ENCODE results near the gene CNIH1. TPM values are rescaled to one million over a fixed set of nuclear protein-coding genes. Genes with fewer than 3 reads are reported as not detected.
"Not testable (repeated sequence)": the region's sequence is repeated elsewhere in the genome, so short reads cannot be mapped to it uniquely, and the experiment has no call there.

The CNIH1 gene
- total and polyA plus RNA-seq, 2 of the 13 experiments (the other 11 are each of a cell fraction or from before 2014, with no cell fraction given) = 166 to 421 TPM

DNA sequence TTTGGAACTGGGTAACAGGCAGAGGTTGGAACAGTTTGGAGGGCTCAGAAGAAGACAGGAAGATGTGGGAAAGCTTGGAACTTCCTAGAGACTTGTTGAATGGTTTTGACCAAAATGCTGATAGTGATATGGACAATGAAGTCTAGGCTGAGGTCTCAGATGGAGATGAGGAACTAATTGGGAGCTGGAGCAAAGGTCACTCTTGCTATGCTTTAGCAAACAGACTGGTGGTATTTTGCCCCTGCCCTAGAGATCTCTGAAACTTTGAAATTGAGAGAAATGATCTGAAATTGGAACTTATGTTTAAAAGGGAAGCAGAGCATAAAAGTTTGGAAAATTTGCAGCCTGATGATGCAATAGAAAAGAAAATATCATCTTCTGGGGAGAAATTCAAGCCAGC, 17.4 kb upstream of the CNIH1 start:
- H3K9ac ChIP-seq (ENCODE audit: insufficient read depth, low read depth, low read length); H3K36me3 ChIP-seq (replicated peaks in 1 of 2; ENCODE audit: control insufficient read depth in 1 of 2, insufficient read depth in 2 of 2, low read length in 2 of 2); BruUV-seq (replicated peaks); ATAC-seq; H4K20me1 ChIP-seq (ENCODE audit: insufficient read depth, low read length); H3K4me3 ChIP-seq (replicated peaks in 1 of 3; ENCODE audit: insufficient read depth in 1 of 3, low read depth in 2 of 3, low read length in 3 of 3); intact Hi-C loops (cut with micrococcal nuclease; ENCODE audit: unreplicated experiment); H2AFZ ChIP-seq (ENCODE audit: low read length); CTCF ChIA-PET (ENCODE audit: low intra/inter-chr PET ratio, low total read pairs); H3K79me2 ChIP-seq (ENCODE audit: insufficient read depth, low read length); FAIRE-seq; in situ Hi-C loops (cut with HindIII; ENCODE audit: extremely low pct_ligation_motif_present, low pct_unique_long_range_greater_than_20kb); H3K27me3 ChIP-seq (ENCODE audit: control insufficient read depth in 1 of 2, insufficient read depth in 2 of 2, low read length in 2 of 2); TF ChIP-seq NR2F6 (CRISPR knock-in tag; IDR thresholded peaks at IDR 0.05); ATF7 (CRISPR knock-in tag; IDR thresholded peaks at IDR 0.05); HNF4G (CRISPR knock-in tag; IDR thresholded peaks at IDR 0.05; ENCODE audit: borderline replicate concordance, low read depth); SOX6 (IDR thresholded peaks at IDR 0.05): not testable (repeated sequence)
- DNase-seq (ENCODE audit: low spot score) = peak; percentile 24
- Histone ChIP-seq H3K4me2 (ENCODE audit: low read depth, low read length) (0 out of 2 replicates have a peak overlapping the region, but pooled peaks have one; percentile 37), H3K27ac (ENCODE audit: extremely low read length, insufficient read depth, low read length) (peak overlapping the region; percentile 26), H3K9me3 (ENCODE audit: low read length) (peaks cover 16% of the 10 kb centered on the region), H3K4me1 (ENCODE audit: insufficient read depth, low read length) (peaks cover 30% of the 10 kb centered on the region)
- POLR2A ChIA-PET = interaction anchor here (0.9 to 1.0 kb wide), 3 partner anchors 30 to 105 kb away, joined by 3 read pairs; no protein-coding TSS in a partner anchor
- TF ChIP-seq NR2F6 (IDR thresholded peaks at IDR 0.05) = 0 out of 2 replicates have a peak, but pooled peaks have one; percentile 34
- peak; percentile 74 for TF ChIP-seq PPARG (CRISPR knock-in tag; conservative IDR thresholded peaks at IDR 0.05)
- TF ChIP-seq ATF7 (IDR thresholded peaks at IDR 0.05) = peak; percentile 42; the same call in 1 of the 2 replicates
- TF ChIP-seq ZMYM4 (CRISPR knock-in tag; IDR thresholded peaks at IDR 0.05) = peak; percentile 21; the same call in 1 of the 2 replicates
- 0 out of 2 replicates have a peak, but pooled peaks have one; percentile 29 for TF ChIP-seq HNF4G (IDR thresholded peaks at IDR 0.05; ENCODE audit: borderline replicate concordance, low read depth, low read length)
- peak; percentile 13; the same call in 1 of the 2 replicates for TF ChIP-seq SOX6 (CRISPR knock-in tag; IDR thresholded peaks at IDR 0.05)
- 0 out of 2 replicates have a peak, but pooled peaks have one; percentile 17 for TF ChIP-seq ELF3 (CRISPR knock-in tag; IDR thresholded peaks at IDR 0.05)
- 0 out of 2 replicates have a peak, but pooled peaks have one; percentile 44 for TF ChIP-seq ZNF644 (CRISPR knock-in tag; IDR thresholded peaks at IDR 0.05; ENCODE audit: low read depth)
- TF ChIP-seq, protein P1, sequence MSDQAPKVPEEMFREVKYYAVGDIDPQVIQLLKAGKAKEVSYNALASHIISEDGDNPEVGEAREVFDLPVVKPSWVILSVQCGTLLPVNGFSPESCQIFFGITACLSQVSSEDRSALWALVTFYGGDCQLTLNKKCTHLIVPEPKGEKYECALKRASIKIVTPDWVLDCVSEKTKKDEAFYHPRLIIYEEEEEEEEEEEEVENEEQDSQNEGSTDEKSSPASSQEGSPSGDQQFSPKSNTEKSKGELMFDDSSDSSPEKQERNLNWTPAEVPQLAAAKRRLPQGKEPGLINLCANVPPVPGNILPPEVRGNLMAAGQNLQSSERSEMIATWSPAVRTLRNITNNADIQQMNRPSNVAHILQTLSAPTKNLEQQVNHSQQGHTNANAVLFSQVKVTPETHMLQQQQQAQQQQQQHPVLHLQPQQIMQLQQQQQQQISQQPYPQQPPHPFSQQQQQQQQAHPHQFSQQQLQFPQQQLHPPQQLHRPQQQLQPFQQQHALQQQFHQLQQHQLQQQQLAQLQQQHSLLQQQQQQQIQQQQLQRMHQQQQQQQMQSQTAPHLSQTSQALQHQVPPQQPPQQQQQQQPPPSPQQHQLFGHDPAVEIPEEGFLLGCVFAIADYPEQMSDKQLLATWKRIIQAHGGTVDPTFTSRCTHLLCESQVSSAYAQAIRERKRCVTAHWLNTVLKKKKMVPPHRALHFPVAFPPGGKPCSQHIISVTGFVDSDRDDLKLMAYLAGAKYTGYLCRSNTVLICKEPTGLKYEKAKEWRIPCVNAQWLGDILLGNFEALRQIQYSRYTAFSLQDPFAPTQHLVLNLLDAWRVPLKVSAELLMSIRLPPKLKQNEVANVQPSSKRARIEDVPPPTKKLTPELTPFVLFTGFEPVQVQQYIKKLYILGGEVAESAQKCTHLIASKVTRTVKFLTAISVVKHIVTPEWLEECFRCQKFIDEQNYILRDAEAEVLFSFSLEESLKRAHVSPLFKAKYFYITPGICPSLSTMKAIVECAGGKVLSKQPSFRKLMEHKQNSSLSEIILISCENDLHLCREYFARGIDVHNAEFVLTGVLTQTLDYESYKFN (CRISPR knock-in tag; conservative IDR thresholded peaks at IDR 0.05) = peak; percentile 50; the same call in 1 of the 2 replicates
- TF ChIP-seq RXRB (CRISPR knock-in tag; IDR thresholded peaks at IDR 0.05; ENCODE audit: borderline replicate concordance) = peak; percentile 44
- 0 out of 2 replicates have a peak, but pooled peaks have one; percentile 12 for TF ChIP-seq BCL6 (CRISPR knock-in tag; IDR thresholded peaks at IDR 0.05)
- peak; percentile 60 for TF ChIP-seq HNF4A (CRISPR knock-in tag; IDR thresholded peaks at IDR 0.05)

Measured in HepG2 (cell line).